ENCODE measurements around the gene SEZ6L. TPM values are rescaled to one million over a fixed set of nuclear protein-coding genes. Genes with fewer than 3 reads are reported as not detected.

SEZ6L gene
- total RNA-seq, 2 experiments from 2014 or later: 0.05 TPM; not detected in 1

GRCh38 chr22:26226538-26227297 is 57.5 kb downstream of the SEZ6L start:
- no peak overlapping the region for H3K27ac Mint-ChIP-seq
- H3K27ac ChIP-seq (ENCODE audit: low read depth in 1 of 2, low read length in 2 of 2): no peak overlapping the region
- H3K4me3 Mint-ChIP-seq: no peak overlapping the region
- peaks cover 12% of the 10 kb centered on the region for H3K27me3 Mint-ChIP-seq
- H3K36me3 Mint-ChIP-seq (ENCODE audit: low read depth): no peaks in the 10 kb centered on the region
- H3K9me3 Mint-ChIP-seq: no peaks in the 10 kb centered on the region
- intact Hi-C loops (cut with DNase I, micrococcal nuclease): no loop called here
- ATAC-seq (ENCODE audit: poor library complexity) (no peak), DNase-seq (no peak)
- no peaks in the 10 kb centered on the region for H3K27me3 ChIP-seq (ENCODE audit: control insufficient read depth in 1 of 2, insufficient read depth in 2 of 2, low read length in 2 of 2)
- ChIA-PET POLR2A (no interaction called here), CTCF (no interaction called here)
- no peak overlapping the region for H3K4me3 ChIP-seq (ENCODE audit: low read length)
- TF ChIP-seq CTCF (IDR thresholded peaks at IDR 0.05): no peak
- H3K4me1 ChIP-seq (ENCODE audit: insufficient read depth, low read length): no peaks in the 10 kb centered on the region
- H3K9me3 ChIP-seq (ENCODE audit: control insufficient read depth in 1 of 2, insufficient read depth in 1 of 2, low read length in 2 of 2): peaks cover 0 to 3% of the 10 kb centered on the region in 2 experiments
- no peaks in the 10 kb centered on the region for H3K4me1 Mint-ChIP-seq (ENCODE audit: low read depth)
- H3K36me3 ChIP-seq (ENCODE audit: insufficient read depth, low read length): no peaks in the 10 kb centered on the region

- ATAC-seq (ENCODE audit: poor library complexity): no peak
- intact Hi-C loops (cut with DNase I, micrococcal nuclease): no loop called here
These were observed 60.6 kb downstream of the SEZ6L start for GRCh38 chr22:26229910-26230309.

GRCh38 chr22:26234296-26234695 is 65.0 kb downstream of the SEZ6L start:
- DNase-seq (no peak), ATAC-seq (ENCODE audit: poor library complexity) (no peak)
- H3K4me3 ChIP-seq (ENCODE audit: low read length): no peak overlapping the region
- Mint-ChIP-seq H3K9me3 (no peaks in the 10 kb centered on the region), H3K27ac (no peak overlapping the region), H3K4me1 (ENCODE audit: low read depth) (no peaks in the 10 kb centered on the region), H3K27me3 (peaks cover 30% of the 10 kb centered on the region), H3K36me3 (ENCODE audit: low read depth) (no peaks in the 10 kb centered on the region), H3K4me3 (no peak overlapping the region)
- intact Hi-C loops (cut with DNase I, micrococcal nuclease): no loop called here
- no peaks in the 10 kb centered on the region for H3K36me3 ChIP-seq (ENCODE audit: insufficient read depth, low read length)
- peaks cover 0 to 5% of the 10 kb centered on the region in 2 experiments for H3K9me3 ChIP-seq (ENCODE audit: control insufficient read depth in 1 of 2, insufficient read depth in 1 of 2, low read length in 2 of 2)
- no peak overlapping the region for H3K27ac ChIP-seq (ENCODE audit: low read depth in 1 of 2, low read length in 2 of 2)
- H3K4me1 ChIP-seq (ENCODE audit: insufficient read depth, low read length): no peaks in the 10 kb centered on the region
- ChIA-PET POLR2A (no interaction called here), CTCF (no interaction called here)
- H3K27me3 ChIP-seq (ENCODE audit: control insufficient read depth in 1 of 2, insufficient read depth in 2 of 2, low read length in 2 of 2): peaks cover 0 to 5% of the 10 kb centered on the region in 2 experiments
- TF ChIP-seq CTCF (IDR thresholded peaks at IDR 0.05): no peak

More at GRCh38 chr22:26229910-26230309, 60.6 kb downstream of the SEZ6L start:
- H3K36me3 ChIP-seq (ENCODE audit: insufficient read depth, low read length): no peaks in the 10 kb centered on the region
- H3K9me3 ChIP-seq (ENCODE audit: control insufficient read depth in 1 of 2, insufficient read depth in 1 of 2, low read length in 2 of 2): peaks cover 0 to 5% of the 10 kb centered on the region in 2 experiments
- Mint-ChIP-seq H3K27me3 (peaks cover 24% of the 10 kb centered on the region), H3K4me3 (no peak overlapping the region), H3K9me3 (no peaks in the 10 kb centered on the region), H3K4me1 (ENCODE audit: low read depth) (no peaks in the 10 kb centered on the region), H3K36me3 (ENCODE audit: low read depth) (no peaks in the 10 kb centered on the region), H3K27ac (no peak overlapping the region)
- no peak overlapping the region for H3K27ac ChIP-seq (ENCODE audit: low read depth in 1 of 2, low read length in 2 of 2)
- no peak for TF ChIP-seq CTCF (IDR thresholded peaks at IDR 0.05)
- H3K4me3 ChIP-seq (ENCODE audit: low read length): no peak overlapping the region
- CTCF ChIA-PET: no interaction called here
- no peak for DNase-seq
- POLR2A ChIA-PET: no interaction called here
- H3K4me1 ChIP-seq (ENCODE audit: insufficient read depth, low read length): no peaks in the 10 kb centered on the region
- H3K27me3 ChIP-seq (ENCODE audit: control insufficient read depth in 1 of 2, insufficient read depth in 2 of 2, low read length in 2 of 2): no peaks in the 10 kb centered on the region

Data from CD4-positive, alpha-beta T cell (primary cell).